Measurements from ENCODE around the gene SAP30BP. TPM values are rescaled to one million over a fixed set of nuclear protein-coding genes. Genes with fewer than 3 reads are reported as not detected.
A peak's percentile ranks its signal among the peaks of the same experiment; 100 is the strongest.

SAP30BP gene
- total and polyA plus RNA-seq, 2 experiments from 2014 or later = 44.9 to 97.9 TPM

DNA sequence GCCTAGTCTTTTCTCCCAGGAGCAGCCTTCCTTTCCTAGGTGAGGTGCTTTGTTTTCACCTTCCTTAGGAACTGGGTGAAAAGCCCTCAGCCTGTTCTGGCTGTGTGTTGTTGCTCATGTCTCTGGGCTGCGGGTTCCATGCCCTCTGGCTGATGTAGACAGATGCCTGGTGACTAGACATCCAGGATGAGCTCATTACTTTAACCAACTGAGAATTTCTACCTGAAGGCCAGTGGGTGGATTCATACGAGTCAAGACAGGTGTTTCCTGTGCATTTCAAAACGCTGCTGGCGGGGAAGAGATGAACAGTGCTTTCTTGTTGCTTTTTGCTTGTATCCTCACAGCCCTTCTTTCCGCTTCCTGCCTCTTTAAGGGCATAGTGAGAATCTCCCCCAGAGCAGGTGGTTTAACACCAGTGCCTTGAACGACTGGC is 22.3 kb downstream of the SAP30BP start:
- Histone ChIP-seq H3F3A (replicated peaks; ENCODE audit: low read depth) (no peaks in the 10 kb centered on the region), H3K27ac (ENCODE audit: low read depth) (peak overlapping the region; percentile 32; the same call in 1 of the 2 replicates), H3K4me3 (no peak overlapping the region), H2AFZ (no peak overlapping the region), H3K79me2 (replicated peaks; ENCODE audit: insufficient read depth) (peaks cover 74% of the 10 kb centered on the region), H3K36me3 (ENCODE audit: insufficient read depth) (no peaks in the 10 kb centered on the region), H4K20me1 (replicated peaks; ENCODE audit: insufficient read depth) (peaks cover 6% of the 10 kb centered on the region; the same call in 1 of the 2 replicates), H3K27me3 (ENCODE audit: insufficient read depth) (no peaks in the 10 kb centered on the region), H3K4me1 (ENCODE audit: insufficient read depth) (no peaks in the 10 kb centered on the region), H3K9me2 (ENCODE audit: insufficient read depth) (no peaks in the 10 kb centered on the region), H3K4me2 (no peak overlapping the region)
- H3K4me3 Mint-ChIP-seq = no peak overlapping the region
- DNase-seq (ENCODE audit: low spot score) (no peak), ATAC-seq (no peak)
- H3K9me3 Mint-ChIP-seq = no peaks in the 10 kb centered on the region
- TF ChIP-seq POLR2AphosphoS5 (IDR thresholded peaks at IDR 0.05; ENCODE audit: low read depth) (no peak), ZNF114 (CRISPR knock-in tag; IDR thresholded peaks at IDR 0.05) (no peak), ZNF331 (CRISPR knock-in tag; IDR thresholded peaks at IDR 0.05; ENCODE audit: low read depth) (no peak), STAT1 (IDR thresholded peaks at IDR 0.05; ENCODE audit: unreplicated experiment) (no peak), NANOG (IDR thresholded peaks at IDR 0.05; ENCODE audit: borderline replicate concordance) (no peak), CREB1 (CRISPR knock-in tag; IDR thresholded peaks at IDR 0.05; ENCODE audit: low read depth) (no peak), EZH2phosphoT487 (IDR thresholded peaks at IDR 0.05; ENCODE audit: unreplicated experiment) (no peak), EZH2 (IDR thresholded peaks at IDR 0.05; ENCODE audit: low read depth, unreplicated experiment) (no peak), JUNB (IDR thresholded peaks at IDR 0.05; ENCODE audit: unreplicated experiment) (no peak)
- TF ChIP-seq, protein P1, sequence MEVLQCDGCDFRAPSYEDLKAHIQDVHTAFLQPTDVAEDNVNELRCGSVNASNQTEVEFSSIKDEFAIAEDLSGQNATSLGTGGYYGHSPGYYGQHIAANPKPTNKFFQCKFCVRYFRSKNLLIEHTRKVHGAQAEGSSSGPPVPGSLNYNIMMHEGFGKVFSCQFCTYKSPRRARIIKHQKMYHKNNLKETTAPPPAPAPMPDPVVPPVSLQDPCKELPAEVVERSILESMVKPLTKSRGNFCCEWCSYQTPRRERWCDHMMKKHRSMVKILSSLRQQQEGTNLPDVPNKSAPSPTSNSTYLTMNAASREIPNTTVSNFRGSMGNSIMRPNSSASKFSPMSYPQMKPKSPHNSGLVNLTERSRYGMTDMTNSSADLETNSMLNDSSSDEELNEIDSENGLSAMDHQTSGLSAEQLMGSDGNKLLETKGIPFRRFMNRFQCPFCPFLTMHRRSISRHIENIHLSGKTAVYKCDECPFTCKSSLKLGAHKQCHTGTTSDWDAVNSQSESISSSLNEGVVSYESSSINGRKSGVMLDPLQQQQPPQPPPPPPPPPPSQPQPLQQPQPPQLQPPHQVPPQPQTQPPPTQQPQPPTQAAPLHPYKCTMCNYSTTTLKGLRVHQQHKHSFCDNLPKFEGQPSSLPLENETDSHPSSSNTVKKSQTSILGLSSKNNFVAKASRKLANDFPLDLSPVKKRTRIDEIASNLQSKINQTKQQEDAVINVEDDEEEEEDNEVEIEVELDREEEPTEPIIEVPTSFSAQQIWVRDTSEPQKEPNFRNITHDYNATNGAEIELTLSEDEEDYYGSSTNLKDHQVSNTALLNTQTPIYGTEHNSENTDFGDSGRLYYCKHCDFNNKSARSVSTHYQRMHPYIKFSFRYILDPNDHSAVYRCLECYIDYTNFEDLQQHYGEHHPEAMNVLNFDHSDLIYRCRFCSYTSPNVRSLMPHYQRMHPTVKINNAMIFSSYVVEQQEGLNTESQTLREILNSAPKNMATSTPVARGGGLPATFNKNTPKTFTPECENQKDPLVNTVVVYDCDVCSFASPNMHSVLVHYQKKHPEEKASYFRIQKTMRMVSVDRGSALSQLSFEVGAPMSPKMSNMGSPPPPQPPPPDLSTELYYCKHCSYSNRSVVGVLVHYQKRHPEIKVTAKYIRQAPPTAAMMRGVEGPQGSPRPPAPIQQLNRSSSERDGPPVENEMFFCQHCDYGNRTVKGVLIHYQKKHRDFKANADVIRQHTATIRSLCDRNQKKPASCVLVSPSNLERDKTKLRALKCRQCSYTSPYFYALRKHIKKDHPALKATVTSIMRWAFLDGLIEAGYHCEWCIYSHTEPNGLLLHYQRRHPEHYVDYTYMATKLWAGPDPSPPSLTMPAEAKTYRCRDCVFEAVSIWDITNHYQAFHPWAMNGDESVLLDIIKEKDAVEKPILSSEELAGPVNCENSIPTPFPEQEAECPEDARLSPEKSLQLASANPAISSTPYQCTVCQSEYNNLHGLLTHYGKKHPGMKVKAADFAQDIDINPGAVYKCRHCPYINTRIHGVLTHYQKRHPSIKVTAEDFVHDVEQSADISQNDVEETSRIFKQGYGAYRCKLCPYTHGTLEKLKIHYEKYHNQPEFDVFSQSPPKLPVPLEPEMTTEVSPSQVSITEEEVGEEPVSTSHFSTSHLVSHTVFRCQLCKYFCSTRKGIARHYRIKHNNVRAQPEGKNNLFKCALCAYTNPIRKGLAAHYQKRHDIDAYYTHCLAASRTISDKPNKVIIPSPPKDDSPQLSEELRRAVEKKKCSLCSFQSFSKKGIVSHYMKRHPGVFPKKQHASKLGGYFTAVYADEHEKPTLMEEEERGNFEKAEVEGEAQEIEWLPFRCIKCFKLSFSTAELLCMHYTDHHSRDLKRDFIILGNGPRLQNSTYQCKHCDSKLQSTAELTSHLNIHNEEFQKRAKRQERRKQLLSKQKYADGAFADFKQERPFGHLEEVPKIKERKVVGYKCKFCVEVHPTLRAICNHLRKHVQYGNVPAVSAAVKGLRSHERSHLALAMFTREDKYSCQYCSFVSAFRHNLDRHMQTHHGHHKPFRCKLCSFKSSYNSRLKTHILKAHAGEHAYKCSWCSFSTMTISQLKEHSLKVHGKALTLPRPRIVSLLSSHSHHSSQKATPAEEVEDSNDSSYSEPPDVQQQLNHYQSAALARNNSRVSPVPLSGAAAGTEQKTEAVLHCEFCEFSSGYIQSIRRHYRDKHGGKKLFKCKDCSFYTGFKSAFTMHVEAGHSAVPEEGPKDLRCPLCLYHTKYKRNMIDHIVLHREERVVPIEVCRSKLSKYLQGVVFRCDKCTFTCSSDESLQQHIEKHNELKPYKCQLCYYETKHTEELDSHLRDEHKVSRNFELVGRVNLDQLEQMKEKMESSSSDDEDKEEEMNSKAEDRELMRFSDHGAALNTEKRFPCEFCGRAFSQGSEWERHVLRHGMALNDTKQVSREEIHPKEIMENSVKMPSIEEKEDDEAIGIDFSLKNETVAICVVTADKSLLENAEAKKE (CRISPR knock-in tag; IDR thresholded peaks at IDR 0.05) = no peak
- TF ChIP-seq, protein P2, sequence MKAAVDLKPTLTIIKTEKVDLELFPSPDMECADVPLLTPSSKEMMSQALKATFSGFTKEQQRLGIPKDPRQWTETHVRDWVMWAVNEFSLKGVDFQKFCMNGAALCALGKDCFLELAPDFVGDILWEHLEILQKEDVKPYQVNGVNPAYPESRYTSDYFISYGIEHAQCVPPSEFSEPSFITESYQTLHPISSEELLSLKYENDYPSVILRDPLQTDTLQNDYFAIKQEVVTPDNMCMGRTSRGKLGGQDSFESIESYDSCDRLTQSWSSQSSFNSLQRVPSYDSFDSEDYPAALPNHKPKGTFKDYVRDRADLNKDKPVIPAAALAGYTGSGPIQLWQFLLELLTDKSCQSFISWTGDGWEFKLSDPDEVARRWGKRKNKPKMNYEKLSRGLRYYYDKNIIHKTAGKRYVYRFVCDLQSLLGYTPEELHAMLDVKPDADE (IDR thresholded peaks at IDR 0.05) = no peak
- TF ChIP-seq, protein P3, sequence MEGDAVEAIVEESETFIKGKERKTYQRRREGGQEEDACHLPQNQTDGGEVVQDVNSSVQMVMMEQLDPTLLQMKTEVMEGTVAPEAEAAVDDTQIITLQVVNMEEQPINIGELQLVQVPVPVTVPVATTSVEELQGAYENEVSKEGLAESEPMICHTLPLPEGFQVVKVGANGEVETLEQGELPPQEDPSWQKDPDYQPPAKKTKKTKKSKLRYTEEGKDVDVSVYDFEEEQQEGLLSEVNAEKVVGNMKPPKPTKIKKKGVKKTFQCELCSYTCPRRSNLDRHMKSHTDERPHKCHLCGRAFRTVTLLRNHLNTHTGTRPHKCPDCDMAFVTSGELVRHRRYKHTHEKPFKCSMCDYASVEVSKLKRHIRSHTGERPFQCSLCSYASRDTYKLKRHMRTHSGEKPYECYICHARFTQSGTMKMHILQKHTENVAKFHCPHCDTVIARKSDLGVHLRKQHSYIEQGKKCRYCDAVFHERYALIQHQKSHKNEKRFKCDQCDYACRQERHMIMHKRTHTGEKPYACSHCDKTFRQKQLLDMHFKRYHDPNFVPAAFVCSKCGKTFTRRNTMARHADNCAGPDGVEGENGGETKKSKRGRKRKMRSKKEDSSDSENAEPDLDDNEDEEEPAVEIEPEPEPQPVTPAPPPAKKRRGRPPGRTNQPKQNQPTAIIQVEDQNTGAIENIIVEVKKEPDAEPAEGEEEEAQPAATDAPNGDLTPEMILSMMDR (conservative IDR thresholded peaks at IDR 0.05; ENCODE audit: low read depth in 2 of 2) = no peak
- TF ChIP-seq, protein P4, sequence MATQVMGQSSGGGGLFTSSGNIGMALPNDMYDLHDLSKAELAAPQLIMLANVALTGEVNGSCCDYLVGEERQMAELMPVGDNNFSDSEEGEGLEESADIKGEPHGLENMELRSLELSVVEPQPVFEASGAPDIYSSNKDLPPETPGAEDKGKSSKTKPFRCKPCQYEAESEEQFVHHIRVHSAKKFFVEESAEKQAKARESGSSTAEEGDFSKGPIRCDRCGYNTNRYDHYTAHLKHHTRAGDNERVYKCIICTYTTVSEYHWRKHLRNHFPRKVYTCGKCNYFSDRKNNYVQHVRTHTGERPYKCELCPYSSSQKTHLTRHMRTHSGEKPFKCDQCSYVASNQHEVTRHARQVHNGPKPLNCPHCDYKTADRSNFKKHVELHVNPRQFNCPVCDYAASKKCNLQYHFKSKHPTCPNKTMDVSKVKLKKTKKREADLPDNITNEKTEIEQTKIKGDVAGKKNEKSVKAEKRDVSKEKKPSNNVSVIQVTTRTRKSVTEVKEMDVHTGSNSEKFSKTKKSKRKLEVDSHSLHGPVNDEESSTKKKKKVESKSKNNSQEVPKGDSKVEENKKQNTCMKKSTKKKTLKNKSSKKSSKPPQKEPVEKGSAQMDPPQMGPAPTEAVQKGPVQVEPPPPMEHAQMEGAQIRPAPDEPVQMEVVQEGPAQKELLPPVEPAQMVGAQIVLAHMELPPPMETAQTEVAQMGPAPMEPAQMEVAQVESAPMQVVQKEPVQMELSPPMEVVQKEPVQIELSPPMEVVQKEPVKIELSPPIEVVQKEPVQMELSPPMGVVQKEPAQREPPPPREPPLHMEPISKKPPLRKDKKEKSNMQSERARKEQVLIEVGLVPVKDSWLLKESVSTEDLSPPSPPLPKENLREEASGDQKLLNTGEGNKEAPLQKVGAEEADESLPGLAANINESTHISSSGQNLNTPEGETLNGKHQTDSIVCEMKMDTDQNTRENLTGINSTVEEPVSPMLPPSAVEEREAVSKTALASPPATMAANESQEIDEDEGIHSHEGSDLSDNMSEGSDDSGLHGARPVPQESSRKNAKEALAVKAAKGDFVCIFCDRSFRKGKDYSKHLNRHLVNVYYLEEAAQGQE (IDR thresholded peaks at IDR 0.05; ENCODE audit: unreplicated experiment) = no peak
- peaks cover 23% of the 10 kb centered on the region for H3K4me1 Mint-ChIP-seq
- 0 out of 2 replicates have a peak overlapping the region, but pooled peaks have one; percentile 10 for H3K27ac Mint-ChIP-seq
- H3K36me3 Mint-ChIP-seq (ENCODE audit: low read depth) = peaks cover 5% of the 10 kb centered on the region
- peaks cover 13% of the 10 kb centered on the region for H3K27me3 Mint-ChIP-seq (ENCODE audit: insufficient read depth, low read depth, poor library complexity)

Data from GM23338 (cell line).